DOHH2 (cell line): Measurements from ENCODE around the gene SLC38A1.

ENCODE experiments used
- EZH2phosphoT487 ChIP-seq: fragments of 200-600 bp; sonication (generic); IDR thresholded peaks from 2 replicates; pipeline ENCODE4 v1.6.1; 2017; ENCODE audit warnings: borderline replicate concordance, mild to moderate bottlenecking, antibody characterized with exemption, low read length, moderate library complexity, mixed read lengths
- TF ChIP-seq, protein P1 (sequence below): fragments of 200-600 bp; sonication (generic); IDR thresholded peaks from one replicate; pipeline ENCODE4 v1.5.1; 2014; ENCODE audit warnings: antibody characterized with exemption, mild to moderate bottlenecking, low read depth, low read length; ENCODE audit not compliant: poor library complexity, severe bottlenecking

DNA sequence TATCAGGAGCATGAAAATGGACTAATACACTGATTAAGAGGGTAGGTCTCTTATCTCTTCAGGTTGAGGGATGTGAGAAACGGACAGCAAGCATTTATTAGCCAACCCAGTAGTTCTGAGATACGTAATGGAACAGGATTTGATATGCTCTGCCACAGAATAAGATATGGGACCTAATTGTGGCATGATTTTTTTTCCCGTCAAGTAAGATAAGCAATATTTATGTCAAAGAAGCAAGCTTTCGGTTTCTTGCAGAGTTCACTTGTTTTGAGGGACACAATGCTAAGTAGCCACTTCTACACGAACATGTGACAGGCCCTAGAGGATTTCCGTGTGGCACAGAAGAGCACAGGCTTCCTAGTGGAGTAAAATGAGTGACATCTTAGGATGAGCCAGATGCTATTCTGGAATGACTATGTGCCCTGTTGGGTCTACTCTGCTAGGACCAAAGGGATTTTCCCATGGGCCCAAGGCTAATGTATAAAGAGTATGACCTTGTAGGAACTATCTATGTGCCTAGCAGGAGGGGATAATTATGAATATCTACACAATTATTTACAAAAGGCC lies 57.9 kb downstream of the SLC38A1 start:
- TF ChIP-seq, protein P1, sequence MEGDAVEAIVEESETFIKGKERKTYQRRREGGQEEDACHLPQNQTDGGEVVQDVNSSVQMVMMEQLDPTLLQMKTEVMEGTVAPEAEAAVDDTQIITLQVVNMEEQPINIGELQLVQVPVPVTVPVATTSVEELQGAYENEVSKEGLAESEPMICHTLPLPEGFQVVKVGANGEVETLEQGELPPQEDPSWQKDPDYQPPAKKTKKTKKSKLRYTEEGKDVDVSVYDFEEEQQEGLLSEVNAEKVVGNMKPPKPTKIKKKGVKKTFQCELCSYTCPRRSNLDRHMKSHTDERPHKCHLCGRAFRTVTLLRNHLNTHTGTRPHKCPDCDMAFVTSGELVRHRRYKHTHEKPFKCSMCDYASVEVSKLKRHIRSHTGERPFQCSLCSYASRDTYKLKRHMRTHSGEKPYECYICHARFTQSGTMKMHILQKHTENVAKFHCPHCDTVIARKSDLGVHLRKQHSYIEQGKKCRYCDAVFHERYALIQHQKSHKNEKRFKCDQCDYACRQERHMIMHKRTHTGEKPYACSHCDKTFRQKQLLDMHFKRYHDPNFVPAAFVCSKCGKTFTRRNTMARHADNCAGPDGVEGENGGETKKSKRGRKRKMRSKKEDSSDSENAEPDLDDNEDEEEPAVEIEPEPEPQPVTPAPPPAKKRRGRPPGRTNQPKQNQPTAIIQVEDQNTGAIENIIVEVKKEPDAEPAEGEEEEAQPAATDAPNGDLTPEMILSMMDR, result no peak
- no peak for TF ChIP-seq EZH2phosphoT487
